NCI-H128 (cell line): ENCODE measurements around the gene MOV10L1.
"Not testable (repeated sequence)": the region's sequence is repeated elsewhere in the genome, so short reads cannot be mapped to it uniquely, and the experiment has no call there.

Experiments used
- DNase-seq: peaks from one replicate; lab custom pipeline; 2025; ENCODE audit not compliant: unreplicated experiment; lab: John Stamatoyannopoulos, UW

MOV10L1 gene

DNA sequence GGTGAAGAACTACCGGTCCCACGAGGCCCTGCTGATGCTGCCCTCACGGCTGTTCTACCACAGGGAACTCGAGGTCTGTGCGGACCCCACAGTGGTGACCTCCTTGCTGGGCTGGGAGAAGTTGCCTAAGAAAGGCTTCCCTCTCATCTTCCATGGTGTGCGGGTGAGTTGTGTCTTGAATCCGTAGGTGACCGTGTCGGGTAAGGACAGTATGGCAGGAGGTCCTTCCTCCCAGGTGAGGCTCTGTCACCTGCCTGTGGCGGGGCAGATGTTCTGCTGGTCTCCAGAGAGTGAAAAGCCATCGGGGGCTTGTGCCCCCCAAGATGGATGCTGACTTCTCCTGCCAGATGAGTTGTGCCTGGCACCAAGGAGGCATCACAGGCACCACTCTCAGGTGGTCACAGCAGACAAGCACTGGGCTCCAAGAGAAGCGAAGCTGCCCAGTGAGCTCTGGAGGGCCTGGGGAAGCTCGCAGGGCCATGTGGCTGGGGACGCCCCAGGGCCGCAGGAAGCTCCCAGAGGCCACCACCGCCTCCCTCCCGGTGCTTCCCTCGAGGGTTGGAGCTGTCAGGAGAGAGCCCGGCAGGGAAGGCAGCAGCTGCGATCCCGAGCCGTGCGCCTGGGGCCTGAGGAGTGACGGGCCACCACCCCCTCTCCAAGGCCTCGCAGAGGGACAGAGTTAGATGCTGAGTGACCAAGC is 63.4 kb downstream of the MOV10L1 start:
- no peak for DNase-seq

DNA sequence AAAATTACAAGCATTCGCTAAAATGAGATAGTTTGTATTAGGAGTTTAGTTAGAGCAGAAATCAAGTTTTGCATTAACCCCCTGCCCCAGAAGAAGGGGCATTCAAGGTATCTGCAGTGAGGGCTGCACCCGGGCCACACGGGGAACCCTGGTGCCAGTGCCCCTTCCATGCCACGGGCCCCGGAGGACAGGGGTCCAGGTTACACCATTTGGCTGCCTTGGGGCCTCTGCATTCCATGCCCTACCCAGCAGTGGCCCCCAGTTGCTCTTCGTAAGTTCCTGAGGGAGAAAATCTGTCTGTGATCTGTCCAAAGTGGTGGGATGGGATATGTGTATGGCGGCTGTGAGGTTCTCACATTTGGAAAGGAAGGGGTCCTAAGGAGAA is 63.9 kb downstream of the MOV10L1 start:
- DNase-seq: no peak

DNA sequence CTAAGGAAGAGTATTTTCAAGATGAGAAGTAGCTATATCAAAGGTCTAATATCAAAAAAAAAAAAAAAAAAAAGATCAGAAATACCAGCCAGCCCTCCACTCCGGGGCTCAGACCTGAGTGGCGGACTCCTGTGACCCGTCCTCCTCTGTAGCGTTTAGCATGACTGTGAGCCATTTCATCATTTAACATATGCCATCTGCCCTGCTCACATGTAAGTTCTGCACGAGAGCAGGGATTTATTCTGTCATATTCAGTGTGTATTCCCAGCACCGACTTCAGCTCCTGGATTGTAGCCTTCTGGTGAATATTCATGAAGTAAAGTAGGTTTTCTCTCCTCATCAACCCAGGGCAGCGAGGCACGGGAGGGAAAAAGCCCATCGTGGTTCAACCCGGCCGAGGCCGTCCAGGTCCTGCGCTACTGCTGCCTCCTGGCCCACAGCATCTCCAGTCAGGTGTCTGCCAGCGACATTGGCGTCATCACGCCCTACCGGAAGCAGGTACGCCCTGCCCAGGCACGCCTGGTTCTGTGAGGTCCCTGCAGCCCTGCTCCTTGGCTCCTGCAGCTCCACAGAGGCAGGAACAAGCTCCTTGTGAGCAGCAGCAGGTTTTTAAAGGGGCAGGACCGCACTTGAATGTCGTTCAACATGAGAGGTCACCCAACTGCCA is 68.0 kb downstream of the MOV10L1 start:
- DNase-seq: no peak

DNA sequence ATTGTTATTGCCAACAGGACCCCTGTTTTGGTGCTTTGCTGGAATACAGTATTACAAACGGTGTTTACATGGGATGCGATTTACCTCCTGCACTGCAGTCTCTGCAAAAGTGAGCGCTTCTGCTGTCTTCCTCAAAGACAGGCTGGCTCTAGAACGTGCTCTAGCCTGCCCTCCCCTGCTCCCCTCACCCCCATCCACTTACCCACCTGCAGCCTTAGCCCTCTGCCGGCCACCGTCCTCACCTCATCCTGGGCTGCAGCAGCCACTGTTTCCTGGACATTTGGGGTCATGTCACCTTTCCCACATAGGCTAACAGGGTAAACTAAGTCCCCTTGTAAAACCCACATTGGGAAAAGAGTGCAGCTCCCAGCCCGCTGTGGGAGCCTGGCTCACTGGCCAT is 71.1 kb downstream of the MOV10L1 start:
- no peak for DNase-seq

DNA sequence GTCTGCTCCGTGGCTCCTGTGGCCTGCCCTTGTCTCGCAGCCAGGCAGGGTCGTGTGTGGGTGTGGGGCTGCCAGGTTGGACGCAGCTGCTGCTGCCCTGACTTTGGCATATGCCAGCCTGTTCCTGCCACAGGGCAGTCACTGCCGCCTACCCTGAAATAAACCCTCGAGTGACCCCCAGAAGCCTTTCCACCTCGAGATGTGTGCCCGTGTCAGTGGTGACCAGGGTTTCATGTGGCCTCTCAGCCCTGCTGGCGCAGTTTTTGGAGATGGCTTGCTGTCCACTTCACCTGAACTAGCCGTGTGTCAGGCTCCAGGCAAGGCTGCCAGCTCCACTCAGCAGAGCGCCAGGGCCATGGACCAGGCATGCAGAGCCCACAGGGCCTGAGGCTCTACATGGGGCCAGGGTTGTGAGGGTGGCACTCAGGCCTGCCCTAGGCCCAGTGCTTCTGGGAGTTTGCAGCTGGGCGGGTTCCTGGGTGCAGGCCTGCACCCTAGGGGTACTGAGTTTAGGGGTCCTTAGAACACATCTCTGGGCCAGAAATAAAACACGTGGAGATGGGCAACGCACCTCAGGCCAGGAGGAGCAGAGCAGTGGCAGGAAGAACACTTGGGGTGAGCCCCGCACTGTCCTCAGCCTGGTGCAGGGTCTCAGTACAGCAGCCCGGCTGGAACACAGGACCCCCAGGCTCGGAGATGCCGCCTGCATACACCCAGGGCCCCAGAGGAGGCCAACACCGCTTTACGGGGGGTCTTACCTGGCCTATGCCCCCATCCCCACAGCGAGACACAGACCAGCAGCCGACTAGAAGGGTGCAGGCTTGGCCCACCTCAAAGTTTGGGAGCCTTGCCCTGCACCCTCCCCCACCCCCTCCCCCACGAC is 71.9 kb downstream of the MOV10L1 start:
- DNase-seq: no peak

DNA sequence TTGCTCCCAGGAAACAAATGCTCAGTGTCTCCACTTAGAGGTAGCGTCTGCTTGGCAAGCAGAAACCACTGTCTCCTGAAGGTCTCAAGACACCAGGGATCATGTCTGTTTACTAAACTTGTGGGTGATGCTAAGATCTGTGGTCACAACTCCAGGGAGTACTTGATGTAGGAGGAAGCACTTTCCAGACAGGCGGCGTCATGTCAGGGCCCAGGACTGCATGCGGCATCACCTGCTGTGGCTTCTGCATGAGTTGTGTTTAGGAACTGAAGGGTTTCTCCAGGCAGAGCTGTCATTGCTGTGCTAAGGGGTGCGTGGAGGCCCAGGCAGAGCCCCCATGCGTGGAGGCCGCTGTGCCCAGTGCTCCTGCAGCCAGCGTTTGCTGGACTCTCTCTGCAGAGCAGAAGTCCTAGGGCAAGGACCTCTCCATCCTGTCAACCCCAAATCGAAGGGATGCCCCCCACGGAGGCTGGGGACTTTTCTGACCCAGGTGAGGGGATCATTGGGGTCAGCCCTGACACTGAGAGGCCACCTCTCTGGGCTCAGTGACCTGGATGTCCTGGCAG is 72.7 kb downstream of the MOV10L1 start:
- DNase-seq: no peak

DNA sequence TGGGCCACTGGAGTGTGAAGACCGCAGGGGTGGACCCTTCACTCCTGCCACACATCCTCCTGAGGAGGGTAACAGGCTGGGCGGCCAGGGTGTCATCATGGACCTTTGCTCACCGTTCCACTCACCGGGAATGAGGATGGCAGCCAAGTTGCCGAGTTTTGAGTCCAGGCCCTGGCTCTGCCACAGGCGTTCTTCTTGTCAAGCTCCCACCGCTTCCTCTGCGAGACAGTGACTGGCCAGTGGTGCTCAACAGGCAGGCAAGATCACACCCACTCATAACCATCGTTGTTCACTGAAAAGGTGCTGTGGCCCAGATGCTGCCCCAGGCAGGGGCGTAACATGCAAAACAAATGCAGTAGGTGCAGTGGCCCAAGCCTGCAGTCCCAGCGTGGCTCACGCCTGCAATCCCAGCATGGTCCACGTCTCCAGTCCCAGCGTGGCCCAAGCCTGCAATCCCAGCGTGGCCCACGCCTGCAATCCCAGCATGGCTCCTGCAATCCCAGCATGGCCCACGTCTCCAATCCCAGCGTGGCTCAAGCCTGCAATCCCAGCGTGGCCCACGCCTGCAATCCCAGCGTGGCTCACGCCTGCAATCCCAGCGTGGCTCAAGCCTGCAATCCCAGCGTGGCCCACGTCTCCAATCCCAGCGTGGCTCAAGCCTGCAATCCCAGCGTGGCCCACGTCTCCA is 75.8 kb downstream of the MOV10L1 start:
- DNase-seq: no peak

DNA sequence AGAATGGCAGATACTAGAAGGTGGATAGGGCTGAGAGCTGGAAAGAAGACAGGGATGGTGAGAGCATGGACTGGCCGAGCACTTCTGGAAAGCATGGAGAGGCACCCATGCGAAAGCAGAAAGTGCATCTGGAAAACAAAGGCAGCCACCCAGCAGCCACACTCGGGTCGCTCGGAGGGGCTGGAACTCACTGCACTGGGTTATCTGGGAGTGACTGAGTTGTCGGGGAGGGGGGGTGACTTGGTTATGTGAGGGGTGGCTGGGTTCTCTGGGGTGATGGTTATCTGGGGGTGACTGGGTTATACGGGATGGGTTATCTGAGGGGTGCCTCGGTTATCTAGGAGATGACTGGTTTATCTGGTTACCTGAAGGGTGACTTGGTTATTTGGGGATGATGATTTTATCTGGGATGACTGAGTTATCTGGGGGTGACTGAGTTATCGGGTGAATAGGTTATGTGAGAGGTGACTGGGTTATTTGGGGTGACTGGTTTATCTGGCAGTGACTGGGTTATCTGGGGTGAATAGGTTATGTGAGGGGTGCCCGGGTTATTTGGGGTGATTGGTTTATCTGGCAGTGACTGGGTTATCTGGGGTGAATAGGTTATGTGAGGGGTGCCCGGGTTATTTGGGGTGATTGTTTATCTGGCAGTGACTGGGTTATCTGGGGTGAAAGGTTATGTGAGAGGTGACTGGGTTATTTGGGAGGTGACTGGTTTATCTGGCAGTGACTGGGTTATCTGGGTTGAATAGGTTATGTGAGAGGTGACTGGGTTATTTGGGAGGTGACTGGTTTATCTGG is 78.1 kb downstream of the MOV10L1 start:
- no peak for DNase-seq

DNA sequence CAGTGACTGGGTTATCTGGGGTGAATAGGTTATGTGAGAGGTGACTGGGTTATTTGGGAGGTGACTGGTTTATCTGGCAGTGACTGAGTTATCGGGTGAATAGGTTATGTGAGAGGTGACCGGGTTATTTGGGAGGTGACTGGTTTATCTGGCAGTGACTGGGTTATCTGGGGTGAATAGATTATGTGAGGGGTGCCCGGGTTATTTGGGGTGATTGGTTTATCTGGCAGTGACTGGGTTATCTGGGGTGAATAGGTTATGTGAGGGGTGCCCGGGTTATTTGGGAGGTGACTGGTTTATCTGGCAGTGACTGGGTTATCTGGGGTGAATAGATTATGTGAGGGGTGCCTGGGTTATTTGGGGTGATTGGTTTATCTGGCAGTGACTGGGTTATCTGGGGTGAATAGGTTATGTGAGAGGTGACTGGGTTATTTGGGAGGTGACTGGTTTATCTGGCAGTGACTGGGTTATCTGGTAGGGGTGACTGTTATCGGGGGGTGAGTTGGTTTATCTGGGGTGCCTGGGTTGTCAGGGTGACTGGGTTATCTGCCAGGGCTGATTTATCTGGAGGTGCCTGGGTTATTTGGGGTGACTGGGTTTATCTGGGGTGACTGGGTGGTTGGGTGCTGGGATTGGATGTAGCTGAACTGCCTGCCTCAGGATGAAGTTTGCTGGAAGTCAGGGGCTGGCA is 78.8 kb downstream of the MOV10L1 start:
- DNase-seq: not testable (repeated sequence)

DNA sequence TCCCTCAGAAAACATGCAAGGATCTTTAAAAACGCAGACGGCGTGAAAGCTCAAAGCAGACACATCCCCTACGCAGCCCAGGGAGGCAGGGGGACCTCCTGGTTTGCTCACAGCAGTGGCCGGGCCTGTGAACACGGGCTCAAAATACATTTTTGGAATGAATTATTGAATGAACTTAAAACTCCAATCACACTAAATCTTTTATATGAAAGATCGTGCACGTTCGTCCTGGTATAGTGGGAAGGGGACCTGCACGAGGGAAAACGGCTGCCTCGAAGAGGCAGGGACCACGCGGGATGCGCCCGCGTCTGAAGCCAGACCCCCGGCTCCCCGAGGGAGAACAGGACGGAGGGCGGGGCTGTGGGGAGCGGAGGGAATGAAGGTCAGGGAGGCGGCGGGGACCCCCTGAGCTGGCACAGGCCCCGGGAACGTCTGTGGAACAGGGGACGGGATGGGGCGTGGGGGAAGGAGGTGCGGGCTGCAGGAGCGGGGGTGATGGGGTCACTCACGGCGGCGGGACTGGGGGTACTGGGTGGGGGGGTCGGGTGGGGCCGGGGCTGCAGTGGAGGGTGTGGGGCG is 79.5 kb downstream of the MOV10L1 start:
- no peak for DNase-seq

DNA sequence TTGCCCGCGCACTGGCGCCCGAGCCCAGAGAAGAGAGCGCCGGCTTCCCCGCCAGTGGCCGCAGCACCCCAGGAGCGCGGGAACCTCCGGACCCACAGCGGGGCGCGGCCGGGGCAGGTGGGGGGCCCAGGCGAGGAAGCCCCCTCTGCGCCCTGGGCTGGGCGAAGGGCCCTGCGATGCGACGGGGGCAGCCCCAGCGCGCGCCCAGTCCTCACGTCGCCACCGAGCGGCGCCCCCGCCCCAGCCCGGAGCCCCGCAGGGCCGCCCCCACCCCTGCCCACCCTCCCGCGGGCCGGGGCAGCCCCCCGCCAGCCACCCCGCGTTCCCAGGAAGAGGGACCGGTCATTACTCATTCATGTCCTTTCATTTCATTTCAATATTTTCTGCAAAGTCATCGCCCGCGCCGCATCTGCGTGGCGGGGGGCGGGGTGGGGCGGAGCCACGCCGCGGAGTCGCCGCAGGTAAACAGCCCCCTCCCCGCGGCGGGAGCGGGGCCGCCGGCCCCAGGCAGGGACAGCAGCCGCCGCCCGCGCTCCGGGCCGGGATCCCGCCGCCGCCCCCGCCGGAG is 80.1 kb downstream of the MOV10L1 start:
- DNase-seq: no peak

DNA sequence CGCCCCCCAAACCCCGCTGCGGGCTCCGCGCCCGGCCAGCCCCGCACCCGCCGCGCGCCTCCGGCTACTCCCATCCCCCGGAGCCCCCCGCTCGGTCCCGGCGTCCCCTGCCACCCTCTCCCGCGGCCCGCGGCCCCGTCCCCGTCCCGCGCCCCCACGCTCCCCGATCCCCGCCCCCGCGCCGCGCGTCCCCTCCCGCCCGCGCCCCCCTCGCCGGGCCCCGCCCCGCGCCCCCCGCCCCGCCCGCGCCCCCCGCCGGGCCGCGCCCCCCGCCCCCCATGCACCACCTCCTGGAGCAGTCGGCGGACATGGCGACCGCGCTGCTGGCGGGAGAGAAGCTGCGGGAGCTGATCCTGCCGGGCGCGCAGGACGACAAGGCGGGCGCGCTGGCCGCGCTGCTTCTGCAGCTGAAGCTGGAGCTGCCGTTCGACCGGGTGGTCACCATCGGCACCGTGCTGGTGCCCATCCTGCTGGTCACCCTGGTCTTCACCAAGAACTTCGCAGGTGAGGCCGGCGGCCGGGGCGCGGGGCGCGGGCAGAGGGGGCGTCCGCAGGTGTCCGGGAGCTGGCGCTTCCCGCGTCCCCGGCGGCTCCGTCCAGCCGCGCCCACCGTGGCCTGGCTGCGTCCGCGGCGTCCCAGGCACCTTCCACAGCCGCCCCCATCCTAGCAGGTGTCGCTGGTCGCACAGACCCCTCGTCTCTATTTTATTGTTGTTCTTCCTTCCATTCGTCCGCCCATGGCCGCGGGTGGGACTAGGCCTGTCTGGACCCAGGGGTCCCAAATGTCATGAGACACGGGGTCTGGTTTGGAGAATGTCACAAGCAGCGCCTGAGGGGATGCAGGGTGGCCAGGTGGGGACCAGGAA is 80.9 kb downstream of the MOV10L1 start, which contains the start of gene PANX2:
Gene PANX2 (plus strand): TSS at position 279 of the 866 bp plus-strand sequence. CDS start 0 bp downstream, at position 279.
- DNase-seq: no peak

DNA sequence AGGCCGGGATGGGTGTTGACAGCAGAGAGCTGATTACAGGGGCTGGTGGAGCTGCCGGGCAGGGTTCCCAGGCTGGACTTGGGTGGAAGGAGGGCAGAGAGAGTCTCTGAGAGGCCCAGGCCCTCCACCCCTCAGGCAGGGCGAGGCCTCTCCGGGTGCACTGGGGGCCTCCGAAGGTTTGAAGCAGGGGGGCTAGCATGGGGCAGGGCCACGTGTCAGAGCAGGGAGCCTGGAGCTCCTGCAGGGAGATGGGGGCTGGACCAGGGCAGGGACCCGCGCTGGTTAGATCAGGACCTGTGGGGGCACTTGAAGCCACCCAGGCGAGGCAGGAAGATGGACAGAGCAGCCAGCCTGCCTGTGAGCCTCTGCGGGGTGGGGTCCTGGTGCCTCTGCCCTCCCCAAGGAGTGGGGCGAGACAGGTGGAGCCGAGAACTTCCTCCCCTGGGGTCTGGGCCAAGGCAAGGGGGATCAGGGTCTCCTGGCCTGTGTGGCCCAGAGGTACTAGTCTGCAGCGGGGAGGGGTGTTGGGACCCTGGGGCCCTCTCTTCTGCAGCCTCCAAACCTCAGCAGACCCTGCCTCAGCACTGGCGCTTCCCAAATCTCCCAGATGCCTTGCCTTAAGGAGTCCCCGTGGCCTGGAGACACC is 81.6 kb downstream of the MOV10L1 start:
- DNase-seq: no peak

DNA sequence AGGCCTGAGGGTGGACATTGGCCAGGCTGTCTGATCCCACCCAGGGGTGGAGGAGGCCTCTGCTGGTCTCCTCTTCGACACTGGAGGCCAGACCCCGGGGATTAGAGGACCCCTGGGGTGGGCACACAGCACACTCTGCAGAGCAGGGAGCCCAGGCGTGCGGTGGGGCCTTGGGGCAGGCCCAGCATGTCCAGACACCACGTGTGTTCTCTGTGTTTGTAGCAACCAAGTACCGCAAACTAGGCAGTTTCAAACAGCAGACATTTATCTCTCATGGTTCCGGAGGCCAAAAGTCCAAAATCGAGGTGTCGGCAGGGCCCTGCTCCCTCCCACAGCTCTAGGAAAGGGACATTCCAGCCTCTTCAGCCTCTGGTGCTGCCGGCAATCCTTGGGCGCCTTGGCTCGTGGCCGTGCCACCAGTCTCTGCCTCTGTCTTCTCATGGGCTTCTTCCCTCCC is 82.2 kb downstream of the MOV10L1 start:
- no peak for DNase-seq

DNA sequence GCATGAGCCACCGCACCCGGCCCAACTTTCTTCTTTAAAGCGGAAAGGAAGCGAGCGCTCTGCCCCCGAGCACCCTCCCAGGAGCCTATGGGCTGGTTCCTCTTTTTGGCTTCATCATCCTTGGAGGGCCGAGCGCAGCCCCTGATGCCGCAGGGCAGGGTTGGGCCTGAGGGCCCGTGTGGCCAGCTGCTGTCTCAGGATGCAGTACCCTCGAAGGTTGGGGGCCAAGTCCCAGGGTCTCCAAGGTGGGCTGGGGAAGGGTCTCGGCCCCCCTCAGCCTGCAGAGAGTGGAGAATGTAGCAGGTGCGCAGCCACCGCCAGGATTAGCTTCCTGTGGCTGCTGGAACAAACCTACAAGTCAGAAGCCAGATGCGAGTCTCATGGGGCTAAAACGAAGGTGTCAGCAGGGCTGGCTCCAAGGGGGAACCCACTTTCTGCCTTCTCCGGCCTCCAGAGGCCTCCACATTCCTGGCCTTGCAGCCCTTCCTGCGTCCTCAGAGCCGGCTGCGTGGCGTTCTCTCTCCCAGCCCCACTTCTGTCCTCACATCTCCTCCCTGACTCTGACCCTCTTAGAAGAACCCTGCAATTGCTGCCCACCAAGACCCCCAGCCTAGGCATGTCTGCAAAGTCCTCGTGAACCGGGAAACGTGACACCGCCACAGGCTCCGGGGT is 83.6 kb downstream of the MOV10L1 start:
- no peak for DNase-seq

DNA sequence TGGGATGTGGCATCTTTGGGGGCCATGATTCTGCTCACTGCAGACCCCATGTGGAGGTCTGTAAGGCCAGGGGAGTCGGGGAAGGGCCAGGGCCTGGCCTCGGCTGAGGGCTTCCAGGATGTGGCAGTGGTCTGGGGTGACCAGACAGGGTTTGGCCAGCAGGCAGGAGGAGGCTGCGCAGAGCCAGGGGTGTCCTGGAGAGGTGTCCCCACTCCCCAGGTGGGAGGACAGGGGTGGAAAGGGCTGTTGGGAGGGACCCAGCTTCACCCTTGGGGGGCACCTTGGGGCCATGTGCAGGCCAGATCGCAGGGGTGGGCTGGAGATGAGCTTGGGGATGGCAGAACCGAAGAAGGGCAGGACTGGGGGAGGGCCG is 84.2 kb downstream of the MOV10L1 start:
- no peak for DNase-seq
